HG02571 (cell line): ENCODE measurements around the gene SLIT1.

Experiments
- ATAC-seq: cut with Tn5 transposase; IDR thresholded peaks from one replicate; pipeline ENCODE4 v1.9.1; 2021; ENCODE audit warnings: mild to moderate bottlenecking, moderate library complexity; ENCODE audit not compliant: unreplicated experiment

Gene SLIT1

GRCh38 chr10:97203220-97203619, 17.5 kb upstream of the SLIT1 start:
- ATAC-seq: no peak

GRCh38 chr10:97200616-97201015, 14.9 kb upstream of the SLIT1 start:
- ATAC-seq: no peak

- ATAC-seq: no peak
Measured at GRCh38 chr10:97199152-97199551, 13.4 kb upstream of the SLIT1 start.

- ATAC-seq: no peak
Measured at GRCh38 chr10:97197030-97197500, 11.3 kb upstream of the SLIT1 start.

- ATAC-seq: no peak
Measured at GRCh38 chr10:97196223-97197029, 10.7 kb upstream of the SLIT1 start.

- ATAC-seq: no peak
Measured at GRCh38 chr10:97195706-97196222, 10.0 kb upstream of the SLIT1 start.

- ATAC-seq: no peak
Measured at GRCh38 chr10:97192952-97193435, 7.2 kb upstream of the SLIT1 start.

- no peak for ATAC-seq
Measured at GRCh38 chr10:97190450-97190849, 4.7 kb upstream of the SLIT1 start.

GRCh38 chr10:97188261-97188711, 2.5 kb upstream of the SLIT1 start:
- ATAC-seq: no peak

GRCh38 chr10:97186911-97187310, 1.2 kb upstream of the SLIT1 start:
- no peak for ATAC-seq

- ATAC-seq: no peak
Measured at GRCh38 chr10:97184971-97185325, 811 bp downstream of the SLIT1 start.

- no peak for ATAC-seq
Measured at GRCh38 chr10:97183314-97183713, 2.4 kb downstream of the SLIT1 start.

GRCh38 chr10:97182288-97182990, 3.3 kb downstream of the SLIT1 start:
- ATAC-seq: no peak

- ATAC-seq: no peak
Measured at GRCh38 chr10:97180986-97181385, 4.8 kb downstream of the SLIT1 start.

- no peak for ATAC-seq
Measured at GRCh38 chr10:97180363-97180755, 5.4 kb downstream of the SLIT1 start.

- no peak for ATAC-seq
Measured at GRCh38 chr10:97179731-97180362, 5.9 kb downstream of the SLIT1 start.

GRCh38 chr10:97179311-97179710, 6.4 kb downstream of the SLIT1 start:
- no peak for ATAC-seq

GRCh38 chr10:97178074-97178473, 7.7 kb downstream of the SLIT1 start:
- no peak for ATAC-seq

GRCh38 chr10:97176226-97176625, 9.5 kb downstream of the SLIT1 start:
- no peak for ATAC-seq

GRCh38 chr10:97175586-97175985, 10.2 kb downstream of the SLIT1 start:
- ATAC-seq: no peak

- no peak for ATAC-seq
Measured at GRCh38 chr10:97174941-97175340, 10.8 kb downstream of the SLIT1 start.
